IMR-90 (cell line): ENCODE data around the gene FUT1.

Experiments used
- MXI1 ChIP-seq: IDR thresholded peaks from 2 replicates; pipeline ENCODE4 v1.6.1; 2012; ENCODE audit warnings: low read depth, mild to moderate bottlenecking, low read length, moderate library complexity, borderline replicate concordance
- POLR2A ChIP-seq: IDR thresholded peaks from 2 replicates; pipeline ENCODE4 v1.6.1; 2012; ENCODE audit warnings: mild to moderate bottlenecking, low read depth, low read length
- RAD21 ChIP-seq: IDR thresholded peaks from 2 replicates; pipeline ENCODE4 v1.6.1; 2012; ENCODE audit warnings: low read length, improper control_type of control experiment
- USF2 ChIP-seq: fragments of 150-350 bp; IDR thresholded peaks from 2 replicates; pipeline ENCODE4 v1.6.1; 2017; ENCODE audit warnings: mild to moderate bottlenecking, antibody characterized with exemption, low read length, low read depth
- TF ChIP-seq, protein P1 (sequence below): conservative IDR thresholded peaks from 2 replicates; pipeline ENCODE4 v1.5.1; 2012; ENCODE audit warnings: mild to moderate bottlenecking, low read depth, low read length, improper control_type of control experiment

DNA sequence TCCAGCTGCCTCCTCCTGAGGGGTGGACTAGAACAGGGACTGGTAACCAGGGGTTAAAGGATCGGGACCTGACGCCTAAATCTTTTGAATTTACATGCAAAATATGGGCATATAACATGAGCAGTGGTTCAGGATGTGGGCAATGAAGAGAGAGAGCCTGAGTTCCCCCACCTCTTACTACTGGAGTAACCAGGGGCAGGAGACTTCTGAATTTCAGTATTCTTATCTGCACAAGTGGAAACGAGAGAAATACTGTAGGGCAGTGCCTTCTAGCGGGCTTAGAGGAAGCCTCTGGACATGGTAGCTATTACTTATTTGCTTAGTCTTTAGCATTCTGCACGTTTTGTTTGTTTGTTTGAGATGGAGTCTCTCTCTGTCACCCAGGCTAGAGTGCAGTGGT lies 32.1 kb upstream of the FUT1 start:
- TF ChIP-seq, protein P1, sequence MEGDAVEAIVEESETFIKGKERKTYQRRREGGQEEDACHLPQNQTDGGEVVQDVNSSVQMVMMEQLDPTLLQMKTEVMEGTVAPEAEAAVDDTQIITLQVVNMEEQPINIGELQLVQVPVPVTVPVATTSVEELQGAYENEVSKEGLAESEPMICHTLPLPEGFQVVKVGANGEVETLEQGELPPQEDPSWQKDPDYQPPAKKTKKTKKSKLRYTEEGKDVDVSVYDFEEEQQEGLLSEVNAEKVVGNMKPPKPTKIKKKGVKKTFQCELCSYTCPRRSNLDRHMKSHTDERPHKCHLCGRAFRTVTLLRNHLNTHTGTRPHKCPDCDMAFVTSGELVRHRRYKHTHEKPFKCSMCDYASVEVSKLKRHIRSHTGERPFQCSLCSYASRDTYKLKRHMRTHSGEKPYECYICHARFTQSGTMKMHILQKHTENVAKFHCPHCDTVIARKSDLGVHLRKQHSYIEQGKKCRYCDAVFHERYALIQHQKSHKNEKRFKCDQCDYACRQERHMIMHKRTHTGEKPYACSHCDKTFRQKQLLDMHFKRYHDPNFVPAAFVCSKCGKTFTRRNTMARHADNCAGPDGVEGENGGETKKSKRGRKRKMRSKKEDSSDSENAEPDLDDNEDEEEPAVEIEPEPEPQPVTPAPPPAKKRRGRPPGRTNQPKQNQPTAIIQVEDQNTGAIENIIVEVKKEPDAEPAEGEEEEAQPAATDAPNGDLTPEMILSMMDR: 0 out of 2 replicates have a peak, but pooled peaks have one; percentile 14
- TF ChIP-seq USF2 (no peak), POLR2A (no peak), RAD21 (no peak), MXI1 (no peak)
